Dendritic cell treated with granulocyte-macrophage colony-stimulating factor and Interleukin-4, amounts not matched to agents 40 ng/mL and 50 ng/mL, for 4 days (primary cell): ENCODE results near the gene PPP1R15B.

Experiments
- H3K27ac Mint-ChIP-seq: one replicate; pipeline ENCODE4 v1.8.0; 2022; ENCODE audit warnings: mild to moderate bottlenecking, mixed read lengths
- H3K27me3 Mint-ChIP-seq: one replicate; pipeline ENCODE4 v1.8.0; 2022; ENCODE audit warnings: mild to moderate bottlenecking, mixed read lengths
- H3K36me3 Mint-ChIP-seq: one replicate; pipeline ENCODE4 v1.8.0; 2022; ENCODE audit warnings: low read depth, mixed read lengths
- H3K4me1 Mint-ChIP-seq: one replicate; pipeline ENCODE4 v1.8.0; 2022; ENCODE audit warnings: low read depth, mixed read lengths
- H3K4me3 Mint-ChIP-seq: one replicate; pipeline ENCODE4 v1.8.0; 2022; ENCODE audit warnings: mild to moderate bottlenecking, moderate library complexity, mixed read lengths
- H3K9me3 Mint-ChIP-seq: one replicate; pipeline ENCODE4 v1.8.0; 2022; ENCODE audit warnings: mixed read lengths
- intact Hi-C: fragments of 100-400 bp; cut with micrococcal nuclease; formaldehyde crosslinking; loops from one replicate; pipeline ENCODE4 v1.15.0; 2022

The PPP1R15B gene

DNA sequence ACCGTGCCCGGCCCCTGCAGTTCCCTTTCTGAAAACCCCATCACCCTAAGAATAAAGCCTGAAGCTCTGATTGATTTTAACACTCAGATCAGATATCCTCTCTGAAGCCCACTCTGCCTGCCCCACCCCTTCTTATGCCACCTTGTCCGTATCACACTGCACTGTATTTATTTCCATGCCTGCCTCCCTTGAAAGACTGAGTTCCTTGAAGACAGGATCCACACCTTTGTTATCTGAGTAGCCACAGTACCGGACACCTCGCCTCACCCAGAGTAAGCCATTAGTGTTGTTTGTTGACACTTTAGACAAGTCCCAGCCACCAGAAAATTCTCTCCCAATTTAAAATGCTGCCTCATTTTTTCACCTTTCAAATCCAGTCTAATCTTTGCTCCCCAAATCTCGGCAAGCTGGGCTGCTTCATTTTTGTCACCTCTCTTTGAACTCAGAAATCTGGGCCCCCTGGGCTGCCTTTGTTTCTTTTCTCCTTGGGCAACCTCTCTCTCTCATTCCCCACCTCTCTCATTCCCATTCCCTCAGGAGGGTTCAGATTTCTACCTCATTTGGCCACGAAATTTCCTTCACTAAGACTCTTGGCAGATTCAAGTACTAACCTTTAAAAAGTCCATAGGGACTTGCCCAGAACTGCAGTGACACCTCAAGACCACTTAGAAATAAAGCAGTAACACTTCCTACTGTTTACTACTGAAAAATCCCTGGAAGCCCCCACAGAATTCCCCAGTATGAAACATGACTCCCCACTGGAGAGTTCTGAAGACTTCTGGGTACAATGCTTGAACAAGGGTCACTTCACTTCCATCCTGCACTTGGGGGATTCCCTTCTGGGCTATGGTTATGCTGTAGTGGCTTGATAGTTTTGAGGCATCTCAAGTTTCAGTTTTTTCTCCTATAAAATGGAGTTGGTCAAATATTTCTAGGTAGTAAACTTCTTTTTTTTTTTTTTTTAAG is 8.7 kb upstream of the PPP1R15B start:
- H3K27ac Mint-ChIP-seq: no peak overlapping the region
- H3K36me3 Mint-ChIP-seq: no peaks in the 10 kb centered on the region
- H3K4me3 Mint-ChIP-seq: no peak overlapping the region
- intact Hi-C loops: no loop called here
- H3K9me3 Mint-ChIP-seq: no peaks in the 10 kb centered on the region
- peaks cover 47% of the 10 kb centered on the region for H3K4me1 Mint-ChIP-seq
- H3K27me3 Mint-ChIP-seq: no peaks in the 10 kb centered on the region

DNA sequence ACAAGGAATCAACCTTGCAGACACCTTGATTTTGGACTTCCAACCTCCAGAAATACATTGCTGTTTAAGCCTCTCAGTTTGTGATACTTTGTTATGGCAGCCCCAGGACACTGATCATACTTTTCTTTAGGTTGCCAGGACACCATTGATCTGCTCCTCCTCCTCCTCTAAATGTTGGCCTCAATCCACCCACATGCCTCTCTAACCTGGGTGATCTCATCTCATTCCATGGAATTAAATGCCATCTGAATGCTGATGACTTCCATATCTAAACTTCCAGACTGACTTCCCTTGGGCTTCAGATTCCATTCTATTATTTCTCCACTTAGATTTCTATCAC is 7.4 kb upstream of the PPP1R15B start:
- Mint-ChIP-seq H3K9me3 (no peaks in the 10 kb centered on the region), H3K36me3 (no peaks in the 10 kb centered on the region), H3K27me3 (no peaks in the 10 kb centered on the region), H3K4me3 (no peak overlapping the region), H3K4me1 (peaks cover 46% of the 10 kb centered on the region), H3K27ac (peak overlapping the region; percentile 6)
- intact Hi-C loops: no loop called here

DNA sequence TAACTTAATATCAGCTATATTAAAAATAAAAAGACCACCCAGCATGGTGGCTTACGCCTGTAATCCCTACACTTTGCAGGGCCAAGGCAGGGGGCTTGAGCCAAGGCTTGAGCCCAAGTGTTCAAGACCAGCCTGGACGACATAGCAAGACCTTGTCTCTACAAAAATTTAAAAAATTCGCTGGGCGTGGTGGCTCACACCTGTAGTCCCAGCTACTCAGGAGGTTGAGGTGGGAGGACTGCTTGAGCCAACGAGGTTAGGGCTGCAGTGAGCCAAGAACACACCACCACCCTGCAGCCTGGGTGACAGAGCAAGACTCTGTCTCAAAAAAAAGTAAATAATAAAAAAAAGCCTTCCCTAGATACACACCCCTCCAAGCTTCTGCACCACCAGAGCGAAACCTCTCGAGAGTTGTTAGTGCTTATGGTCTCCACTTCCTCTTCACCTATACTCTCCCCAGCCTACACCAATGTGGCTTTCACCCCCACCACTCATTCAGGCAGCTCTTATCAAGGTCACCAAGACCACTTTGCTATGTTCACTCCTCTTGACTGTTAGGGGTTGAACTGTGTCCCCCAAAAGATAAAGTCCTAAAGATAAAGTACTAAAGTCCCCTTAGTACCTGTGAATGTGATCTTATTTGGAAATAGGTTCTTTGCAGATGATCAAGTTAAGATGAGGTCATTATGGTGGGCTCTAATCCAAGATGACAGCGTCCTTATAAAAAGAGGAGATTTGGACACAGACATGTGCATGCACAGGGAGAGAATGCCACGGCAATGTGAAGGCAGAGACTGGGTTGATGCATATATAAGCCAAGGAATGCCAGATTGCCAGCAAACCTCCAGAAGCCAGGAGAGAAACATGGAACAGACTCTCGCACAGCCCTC is 6.8 kb upstream of the PPP1R15B start:
- no peaks in the 10 kb centered on the region for H3K36me3 Mint-ChIP-seq
- H3K4me1 Mint-ChIP-seq: peaks cover 51% of the 10 kb centered on the region
- no peak overlapping the region for H3K4me3 Mint-ChIP-seq
- no peaks in the 10 kb centered on the region for H3K27me3 Mint-ChIP-seq
- peak overlapping the region; percentile 59 for H3K27ac Mint-ChIP-seq
- intact Hi-C loops: no loop called here
- no peaks in the 10 kb centered on the region for H3K9me3 Mint-ChIP-seq

DNA sequence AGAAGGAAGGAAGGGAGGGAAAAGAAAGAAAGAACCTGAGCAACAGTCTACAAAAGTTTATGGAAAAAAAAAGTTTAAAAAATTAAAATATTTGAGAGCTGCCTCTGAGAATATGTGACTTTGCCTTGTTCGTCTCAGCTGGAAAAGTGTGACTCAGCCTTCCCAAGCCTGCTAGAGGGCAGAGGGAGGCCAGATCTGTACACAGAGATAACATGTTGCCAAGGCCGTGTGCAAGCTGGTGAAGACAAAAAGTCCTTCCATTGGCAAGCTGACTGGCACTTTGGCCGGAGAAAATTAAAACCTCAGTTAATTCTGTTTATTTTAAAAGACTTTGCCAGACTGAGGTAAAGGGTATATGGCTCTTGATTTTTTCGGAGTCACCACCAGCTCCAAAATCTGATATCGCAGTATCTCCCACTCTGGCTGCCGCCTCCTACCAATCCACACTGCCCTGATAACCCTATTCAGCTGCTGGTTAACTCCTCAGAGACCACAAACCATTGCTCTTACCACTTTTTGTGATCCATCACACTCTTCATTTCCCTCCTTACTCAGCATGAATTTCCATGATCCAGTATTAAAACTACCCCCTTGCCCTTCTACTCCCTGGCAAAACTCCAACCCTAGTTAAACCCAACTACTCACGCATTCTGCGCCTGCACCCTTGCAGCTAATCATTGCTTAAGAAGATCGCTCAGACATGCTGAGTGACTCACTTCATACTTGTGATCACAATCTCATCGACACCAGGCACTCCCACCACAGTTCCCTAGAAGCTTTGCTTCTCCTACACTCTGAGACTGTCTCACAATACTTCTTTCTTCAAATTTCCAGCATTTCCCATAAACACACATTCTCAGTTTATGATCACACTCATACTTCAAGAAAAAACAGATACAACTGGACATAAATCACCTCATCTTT is 5.7 kb upstream of the PPP1R15B start:
- H3K36me3 Mint-ChIP-seq: no peaks in the 10 kb centered on the region
- no peaks in the 10 kb centered on the region for H3K9me3 Mint-ChIP-seq
- peaks cover 60% of the 10 kb centered on the region for H3K4me1 Mint-ChIP-seq
- H3K4me3 Mint-ChIP-seq: peak overlapping the region; percentile 13
- no peaks in the 10 kb centered on the region for H3K27me3 Mint-ChIP-seq
- peak overlapping the region; percentile 59 for H3K27ac Mint-ChIP-seq
- intact Hi-C loops: no loop called here

DNA sequence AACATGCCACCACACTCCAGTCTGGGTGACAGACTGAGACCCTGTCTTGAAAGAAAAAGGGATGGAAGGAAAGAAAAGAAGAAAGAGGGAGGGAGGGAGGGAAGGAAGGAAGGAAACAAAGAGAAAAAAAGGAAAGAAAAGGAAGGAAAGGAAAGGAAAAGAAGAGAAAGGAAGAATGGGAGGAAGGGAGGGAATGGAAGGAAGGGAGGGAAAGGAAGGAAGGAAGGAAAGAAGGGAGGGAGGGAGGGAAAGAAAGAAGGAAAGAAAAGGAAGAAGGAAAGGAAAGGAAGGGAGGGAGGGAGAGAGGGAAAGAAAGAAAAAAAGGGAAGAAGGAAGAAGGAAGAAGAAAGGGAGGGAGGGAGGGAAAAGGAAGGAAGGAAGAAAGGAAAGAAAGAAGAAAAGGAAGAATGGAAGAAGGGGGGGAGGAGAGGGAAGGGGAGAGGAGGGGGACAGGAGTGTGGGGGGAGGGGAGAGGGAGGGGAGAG is 5.0 kb upstream of the PPP1R15B start:
- Mint-ChIP-seq H3K27me3 (no peaks in the 10 kb centered on the region), H3K27ac (peak overlapping the region; percentile 66), H3K4me3 (peak overlapping the region; percentile 35), H3K4me1 (peaks cover 60% of the 10 kb centered on the region), H3K36me3 (peaks cover 1% of the 10 kb centered on the region), H3K9me3 (no peaks in the 10 kb centered on the region)
- intact Hi-C loops: no loop called here

DNA sequence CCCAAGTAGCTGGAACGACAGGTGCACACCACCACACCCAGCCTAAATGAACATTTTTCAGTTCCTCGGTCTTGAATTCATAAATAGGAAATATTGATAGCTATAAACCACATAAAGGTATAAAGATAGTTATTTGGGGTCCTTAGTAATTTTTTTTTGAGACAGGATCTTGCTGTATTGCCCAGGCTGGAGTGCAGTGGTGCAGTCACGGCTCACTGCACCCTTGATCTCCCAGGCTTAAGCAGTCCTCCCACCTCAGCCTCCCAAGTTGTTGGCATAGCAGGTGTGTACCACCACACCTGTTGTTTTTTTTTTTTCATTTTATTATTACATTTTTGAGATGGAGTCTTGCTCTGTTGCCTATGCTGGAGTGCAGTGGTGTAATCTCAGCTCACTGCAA is 3.7 kb upstream of the PPP1R15B start:
- Mint-ChIP-seq H3K9me3 (no peaks in the 10 kb centered on the region), H3K4me1 (peaks cover 57% of the 10 kb centered on the region), H3K27me3 (no peaks in the 10 kb centered on the region), H3K4me3 (no peak overlapping the region), H3K27ac (no peak overlapping the region), H3K36me3 (peaks cover 14% of the 10 kb centered on the region)
- intact Hi-C loops: no loop called here

DNA sequence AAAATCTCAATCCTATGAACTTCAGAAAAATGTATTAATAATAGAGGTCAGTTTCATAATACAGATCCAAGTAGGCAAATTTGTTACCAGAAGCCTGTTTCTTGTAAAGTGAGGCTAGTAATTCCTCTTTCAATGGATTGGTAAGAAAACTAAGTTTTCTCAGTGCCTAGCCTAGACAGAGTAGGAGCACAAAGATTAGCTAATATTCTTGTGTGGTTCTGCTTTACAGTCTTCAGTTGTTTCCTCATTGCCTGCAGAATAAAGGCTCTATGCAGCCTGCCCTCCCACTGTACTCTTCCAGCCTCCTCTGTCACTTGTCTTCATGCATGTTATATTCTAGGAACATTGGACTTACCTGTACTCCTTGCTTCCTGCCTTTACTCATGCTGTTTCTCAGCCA is 2.4 kb upstream of the PPP1R15B start:
- Mint-ChIP-seq H3K4me1 (peaks cover 47% of the 10 kb centered on the region), H3K36me3 (peaks cover 17% of the 10 kb centered on the region), H3K4me3 (no peak overlapping the region), H3K27me3 (no peaks in the 10 kb centered on the region), H3K9me3 (no peaks in the 10 kb centered on the region), H3K27ac (peak overlapping the region; percentile 97)
- intact Hi-C loops: loop anchor here (5.0 kb wide), 1 partner anchor 93 kb away; no protein-coding TSS in a partner anchor

DNA sequence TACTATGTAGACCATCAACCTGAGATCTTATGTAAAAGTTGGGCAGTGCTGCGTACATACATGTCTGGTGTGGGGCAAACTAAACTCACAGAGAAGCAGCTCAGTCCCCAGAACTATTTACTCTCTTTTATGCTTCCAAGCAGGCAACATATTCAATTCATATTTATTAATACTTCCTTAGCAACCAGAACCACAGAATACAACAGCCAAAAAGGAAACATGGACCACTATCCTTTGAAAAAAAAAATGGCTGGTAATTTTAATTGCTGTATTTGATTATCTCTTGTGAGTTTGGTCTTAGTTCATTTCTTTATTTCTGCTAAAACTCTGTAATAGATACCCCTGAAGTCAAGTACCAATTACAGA is 1.5 kb upstream of the PPP1R15B start:
- intact Hi-C loops: loop anchor here (5.0 kb wide), 1 partner anchor 94 kb away; no protein-coding TSS in a partner anchor

DNA sequence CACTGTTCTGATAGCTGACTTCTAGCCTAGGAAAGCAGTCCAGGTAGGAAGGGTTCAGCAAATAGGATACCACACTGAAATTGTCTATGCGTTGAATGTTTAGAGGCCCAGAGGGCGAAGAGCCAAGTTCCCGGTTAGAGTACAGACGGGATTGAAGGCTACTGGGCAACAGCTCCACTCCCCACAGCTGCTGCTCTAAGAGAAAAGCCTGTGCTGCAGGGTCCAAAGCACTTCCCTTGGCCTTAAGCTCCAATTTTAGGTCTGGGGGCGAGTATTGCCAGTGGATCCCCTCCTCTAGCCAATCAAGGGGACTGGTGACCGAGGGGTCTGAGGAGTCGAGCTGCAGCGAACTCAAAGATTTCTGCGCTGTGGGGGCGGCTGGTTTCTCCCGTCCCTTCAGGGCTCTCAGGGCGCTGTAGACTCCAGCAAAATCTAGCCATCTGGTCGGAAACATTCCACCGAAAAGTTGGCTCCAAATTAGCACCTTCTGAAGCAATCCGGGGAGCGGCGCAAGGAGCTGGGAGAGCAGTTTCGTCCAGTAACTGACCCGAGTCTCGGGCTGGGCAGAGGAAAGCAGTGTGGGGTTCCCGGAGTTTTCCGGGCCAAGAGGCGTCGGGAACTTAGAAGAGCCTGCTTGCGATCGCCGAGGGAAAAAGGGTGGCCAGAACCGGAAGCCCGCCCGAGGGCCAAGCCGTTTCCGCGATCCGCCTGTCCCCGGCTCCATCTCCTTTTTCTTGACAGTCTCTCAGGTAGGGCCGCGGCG is 748 bp downstream of the PPP1R15B start:
- H3K36me3 Mint-ChIP-seq: peaks cover 30% of the 10 kb centered on the region
- peak overlapping the region; percentile 97 for H3K27ac Mint-ChIP-seq
- no peaks in the 10 kb centered on the region for H3K27me3 Mint-ChIP-seq
- peaks cover 27% of the 10 kb centered on the region for H3K4me1 Mint-ChIP-seq
- intact Hi-C loops: loop anchor here (5.0 kb wide), 1 partner anchor 96 kb away; no protein-coding TSS in a partner anchor
- peak overlapping the region; percentile 99 for H3K4me3 Mint-ChIP-seq
- H3K9me3 Mint-ChIP-seq: no peaks in the 10 kb centered on the region

More for the DNA sequence above, 1.5 kb upstream of the PPP1R15B start:
- Mint-ChIP-seq H3K4me1 (peaks cover 39% of the 10 kb centered on the region), H3K36me3 (peaks cover 21% of the 10 kb centered on the region), H3K27ac (peak overlapping the region; percentile 97), H3K27me3 (no peaks in the 10 kb centered on the region), H3K9me3 (no peaks in the 10 kb centered on the region), H3K4me3 (peak overlapping the region; percentile 48)

DNA sequence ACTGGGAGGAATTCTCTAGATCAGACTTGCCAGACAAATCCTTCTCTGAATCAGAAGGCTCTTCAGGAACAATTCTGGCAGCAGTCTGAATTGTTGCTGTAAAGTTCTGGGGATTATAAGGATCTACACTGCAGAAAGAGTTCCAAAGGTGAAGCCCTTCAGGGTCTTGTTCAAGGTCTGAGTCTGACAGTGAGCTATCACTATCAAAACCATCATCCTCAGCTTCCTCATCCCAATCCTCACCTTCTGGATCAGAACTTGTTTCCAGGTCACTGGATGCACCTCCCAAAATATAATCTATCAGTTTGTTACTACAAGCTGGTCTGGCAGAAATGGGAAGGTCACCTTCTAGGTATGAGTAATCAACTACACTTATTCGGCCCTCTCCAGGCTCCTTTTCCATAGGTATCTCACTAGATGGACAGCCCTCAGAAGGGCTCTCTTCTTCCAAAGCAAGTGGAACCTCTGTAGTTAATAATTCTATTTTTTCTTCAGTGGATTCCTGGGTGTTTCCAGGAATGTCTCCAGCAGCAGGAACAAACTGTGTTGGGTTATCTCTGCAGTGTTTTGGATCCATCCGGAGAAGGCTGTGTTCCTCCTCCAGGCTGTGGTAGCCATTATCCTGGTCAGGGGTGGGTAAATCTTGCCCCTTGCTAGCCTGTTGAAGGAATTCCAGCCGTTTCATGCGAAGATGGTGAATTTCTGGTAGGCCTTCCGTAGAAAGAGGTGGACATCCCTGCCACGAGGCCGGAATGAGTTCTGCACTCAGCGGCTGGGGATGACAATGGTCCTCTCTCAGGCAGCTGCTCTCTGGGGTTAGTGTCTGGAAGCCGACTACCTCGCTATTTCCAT is 1.6 kb downstream of the PPP1R15B start:
- H3K27ac Mint-ChIP-seq: peak overlapping the region; percentile 97
- peak overlapping the region; percentile 99 for H3K4me3 Mint-ChIP-seq
- H3K27me3 Mint-ChIP-seq: no peaks in the 10 kb centered on the region
- H3K36me3 Mint-ChIP-seq: peaks cover 38% of the 10 kb centered on the region
- intact Hi-C loops: loop anchor here (5.0 kb wide), 1 partner anchor 97 kb away; no protein-coding TSS in a partner anchor
- peaks cover 28% of the 10 kb centered on the region for H3K4me1 Mint-ChIP-seq
- no peaks in the 10 kb centered on the region for H3K9me3 Mint-ChIP-seq

DNA sequence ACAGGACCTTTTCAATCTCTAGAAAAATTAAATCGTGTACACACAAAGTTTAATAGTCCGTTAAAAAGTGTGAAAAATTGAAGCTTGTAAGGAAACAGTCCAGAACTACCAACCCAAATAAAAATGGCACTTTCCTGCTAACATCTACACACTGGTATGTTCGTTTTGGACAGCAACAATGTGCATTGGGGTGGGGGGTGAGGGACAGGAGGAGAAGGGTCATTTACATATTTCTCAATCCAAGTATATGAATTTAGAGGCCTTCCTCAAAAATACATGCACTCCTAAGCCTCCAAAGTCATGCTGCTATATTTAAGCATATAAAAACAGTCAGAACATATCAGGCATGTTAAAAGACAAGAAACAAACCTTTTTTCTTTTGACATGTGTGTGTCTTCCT is 2.5 kb downstream of the PPP1R15B start:
- H3K27me3 Mint-ChIP-seq: no peaks in the 10 kb centered on the region
- intact Hi-C loops: no loop called here
- peak overlapping the region; percentile 99 for H3K4me3 Mint-ChIP-seq
- H3K36me3 Mint-ChIP-seq: peaks cover 48% of the 10 kb centered on the region
- H3K9me3 Mint-ChIP-seq: no peaks in the 10 kb centered on the region
- peaks cover 23% of the 10 kb centered on the region for H3K4me1 Mint-ChIP-seq
- H3K27ac Mint-ChIP-seq: peak overlapping the region; percentile 97

DNA sequence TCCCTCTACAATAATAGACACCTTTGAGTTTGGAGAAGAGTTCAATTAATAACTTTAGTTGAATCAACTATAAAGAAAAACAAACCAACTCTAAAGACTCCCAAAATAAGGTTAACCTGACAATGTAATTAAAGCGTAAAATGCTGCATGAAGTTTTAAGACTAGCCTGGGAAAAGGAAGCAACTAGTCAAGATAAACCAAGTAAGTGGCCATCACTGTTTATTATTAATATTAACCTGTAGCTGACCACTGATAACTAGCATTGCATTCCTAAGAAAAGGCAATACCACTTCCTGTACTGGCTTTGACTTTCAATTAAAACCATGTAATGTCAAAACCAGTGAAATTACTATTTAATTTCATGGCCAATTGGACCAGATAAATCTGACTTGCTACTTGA is 3.0 kb downstream of the PPP1R15B start:
- Mint-ChIP-seq H3K36me3 (peaks cover 53% of the 10 kb centered on the region), H3K27me3 (no peaks in the 10 kb centered on the region), H3K27ac (peak overlapping the region; percentile 34), H3K4me1 (peaks cover 19% of the 10 kb centered on the region), H3K4me3 (peak overlapping the region; percentile 99), H3K9me3 (no peaks in the 10 kb centered on the region)
- intact Hi-C loops: no loop called here
